GF-D8 (cell line): Measurements from ENCODE around the gene ADGRL3.
"Not testable (repeated sequence)": the region's sequence is repeated elsewhere in the genome, so short reads cannot be mapped to it uniquely, and the experiment has no call there.

Experiments used
- DNase-seq: peaks from one replicate; lab custom pipeline; 2025; lab: John Stamatoyannopoulos, UW

The ADGRL3 gene

DNA sequence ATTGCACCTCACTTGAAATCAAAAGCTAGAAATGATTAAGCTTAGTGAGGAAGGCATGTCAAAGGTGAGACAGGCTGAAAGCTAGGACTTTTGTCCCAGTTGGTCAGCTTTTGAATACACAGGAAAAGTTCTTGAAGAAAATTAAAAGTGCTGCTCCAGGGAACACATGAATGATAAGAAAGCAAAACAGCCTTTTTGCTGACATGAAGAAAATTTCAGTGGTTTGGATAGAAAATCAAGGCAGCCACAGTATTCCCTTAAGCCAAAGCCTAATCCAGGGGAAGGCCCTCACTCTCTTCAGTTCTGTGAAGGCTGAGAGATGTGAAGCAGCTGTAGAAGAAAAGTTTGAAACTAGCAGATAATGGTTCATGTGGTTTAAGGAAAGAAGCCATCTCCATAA is 150.8 kb downstream of the ADGRL3 start:
- DNase-seq, result no peak

DNA sequence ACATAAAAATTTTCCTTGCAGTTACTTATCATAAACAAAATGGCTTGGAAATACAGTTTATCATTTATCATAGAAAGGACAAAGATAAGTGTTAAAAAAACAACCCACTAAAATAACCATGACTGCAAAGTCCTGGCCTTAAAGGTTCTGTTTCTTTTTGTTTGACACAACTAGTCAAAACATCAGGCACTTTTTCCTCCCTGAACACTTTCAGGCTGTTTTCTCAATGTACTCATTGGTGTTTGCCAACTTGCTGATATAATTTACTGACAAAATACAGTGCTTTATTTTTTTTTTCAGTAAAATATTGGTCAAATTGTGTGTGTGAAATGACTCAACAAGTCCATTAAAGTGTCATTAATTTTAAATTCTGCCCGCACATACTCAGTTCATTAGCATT is 156.6 kb downstream of the ADGRL3 start:
- no peak for DNase-seq

DNA sequence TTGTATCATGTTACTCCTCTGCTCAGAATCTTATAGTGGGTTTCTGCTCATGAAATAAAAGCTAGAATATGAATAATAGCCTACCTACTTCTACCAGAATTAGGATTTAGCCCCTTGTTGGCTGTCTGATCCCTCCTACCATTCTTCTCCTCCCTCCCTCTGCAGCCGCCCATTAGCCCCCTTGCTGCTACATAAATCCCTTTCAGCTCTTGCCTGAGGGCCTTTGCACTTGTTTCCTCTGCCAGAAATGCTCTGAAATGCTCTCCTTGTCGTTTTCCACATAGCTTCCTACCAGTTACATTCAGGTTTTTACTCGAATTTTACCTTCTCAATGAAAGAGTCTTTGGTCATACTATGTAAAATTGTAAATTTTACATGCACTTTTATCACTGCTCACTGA is 159.2 kb downstream of the ADGRL3 start:
- no peak for DNase-seq

DNA sequence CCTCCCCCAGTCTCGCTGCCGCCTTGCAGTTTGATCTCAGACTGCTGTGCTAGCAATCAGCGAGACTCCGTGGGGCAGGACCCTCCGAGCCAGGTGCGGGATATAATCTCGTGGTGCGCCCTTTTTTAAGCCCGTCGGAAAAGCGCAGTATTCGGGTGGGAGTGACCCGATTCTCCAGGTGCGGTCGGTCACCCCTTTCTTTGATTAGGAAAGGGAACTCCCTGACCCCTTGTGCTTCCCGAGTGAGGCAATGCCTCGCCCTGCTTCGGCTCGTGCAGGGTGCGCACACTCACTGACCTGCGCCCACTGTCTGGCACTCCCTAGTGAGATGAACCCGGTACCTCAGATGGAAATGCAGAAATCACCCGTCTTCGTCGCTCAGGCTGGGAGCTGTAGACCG is 172.7 kb downstream of the ADGRL3 start:
- not testable (repeated sequence) for DNase-seq

DNA sequence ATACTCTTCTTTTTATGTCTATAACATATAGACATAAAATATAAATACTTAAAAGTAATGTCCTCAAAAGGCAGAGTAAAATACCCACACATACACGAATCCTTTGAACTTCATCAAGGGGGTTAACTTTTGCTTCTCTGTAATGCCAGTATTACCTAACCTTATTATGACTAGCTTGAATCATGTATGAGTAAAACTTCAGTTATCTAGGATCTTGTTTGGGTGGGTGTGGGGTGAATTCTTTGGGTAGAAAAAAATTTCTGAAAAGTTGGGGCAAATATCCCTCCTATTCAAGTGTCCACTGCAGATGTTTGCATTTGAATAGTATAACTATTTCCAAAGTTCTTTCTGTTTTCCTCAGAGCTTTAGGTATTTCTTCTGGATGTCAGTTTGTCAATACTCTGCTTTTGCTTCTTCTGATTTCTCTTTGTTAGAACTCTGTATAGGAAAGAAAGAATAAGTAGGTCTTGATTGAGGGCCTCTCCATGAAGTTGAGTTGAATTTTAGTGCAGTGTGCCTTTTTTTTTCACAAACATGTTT is 173.8 kb downstream of the ADGRL3 start:
- DNase-seq, result no peak

DNA sequence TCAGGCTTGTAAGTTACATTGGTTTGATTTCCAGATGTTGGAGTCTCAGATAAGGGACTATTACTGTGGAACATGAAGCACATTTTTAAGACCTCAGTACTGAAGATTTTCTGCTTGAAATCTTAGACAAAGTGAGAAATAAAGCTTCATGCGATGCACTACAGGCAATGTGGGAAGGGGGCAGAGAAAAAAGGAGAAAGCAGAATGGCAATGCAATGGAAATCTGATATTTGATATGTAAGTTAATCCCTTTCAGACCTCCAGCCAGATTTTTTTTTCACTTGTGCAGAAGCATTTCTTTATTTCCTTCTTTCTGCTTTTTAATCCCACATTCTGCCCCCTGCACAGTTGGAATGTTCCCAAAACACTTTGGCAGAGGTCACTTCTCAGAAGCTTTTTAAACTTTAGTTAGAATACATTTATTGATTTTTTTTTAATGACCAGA is 174.3 kb downstream of the ADGRL3 start:
- no peak for DNase-seq

DNA sequence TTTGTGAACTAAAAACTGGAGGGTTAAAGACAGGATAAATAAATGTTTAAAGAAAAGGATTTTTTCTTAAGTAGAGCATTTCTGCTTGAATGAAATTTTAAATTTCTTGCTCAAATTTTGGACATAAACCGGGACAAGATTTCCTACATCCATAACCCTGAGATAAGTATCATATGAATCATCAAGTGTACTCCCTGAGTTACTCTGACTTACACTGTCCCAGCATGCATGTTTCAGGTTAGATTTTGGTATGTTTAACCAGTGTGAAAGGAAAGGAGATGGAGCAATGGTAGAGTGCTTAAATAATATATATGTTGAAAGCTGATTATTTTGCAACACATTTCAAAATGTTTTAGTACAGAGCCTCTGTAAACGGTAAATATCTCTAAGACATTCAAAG is 175.2 kb downstream of the ADGRL3 start:
- DNase-seq, result no peak

DNA sequence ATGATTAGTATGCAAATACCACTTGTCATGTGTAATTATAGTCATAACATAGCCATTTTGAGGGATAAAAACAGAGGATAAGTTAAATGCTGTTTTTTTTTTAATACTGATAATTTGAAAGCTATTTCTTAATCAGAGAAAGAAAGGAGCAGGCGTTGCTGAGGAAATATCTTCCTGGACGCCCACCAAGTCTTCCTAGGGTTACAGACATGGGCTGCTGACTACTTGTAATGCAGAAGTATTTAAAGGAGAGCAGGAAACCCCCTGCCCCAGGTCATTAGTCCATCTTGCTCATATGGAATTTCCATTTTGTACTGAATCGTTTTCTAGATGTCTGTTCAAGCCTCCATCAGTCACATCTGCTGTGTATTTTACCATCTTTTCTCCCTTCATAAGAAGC is 176.2 kb downstream of the ADGRL3 start:
- DNase-seq, result no peak

DNA sequence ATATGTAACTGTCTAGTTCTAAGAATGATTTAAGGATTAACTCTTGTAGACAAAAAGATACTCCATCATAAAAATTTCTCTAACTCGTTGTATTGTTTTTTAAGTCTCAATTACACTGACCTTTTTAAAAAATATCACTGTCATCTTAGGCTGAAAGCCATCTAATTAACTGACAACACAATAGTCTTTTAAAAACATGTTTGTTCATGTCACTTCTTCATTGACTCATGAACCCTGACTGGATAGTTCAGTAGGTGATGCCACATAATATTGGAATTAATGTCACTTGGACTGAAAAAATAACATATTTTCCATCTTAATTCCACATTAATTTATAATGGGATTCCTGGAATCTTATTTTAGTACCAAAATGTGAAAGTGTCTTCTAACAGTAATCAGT is 179.3 kb downstream of the ADGRL3 start:
- no peak for DNase-seq

DNA sequence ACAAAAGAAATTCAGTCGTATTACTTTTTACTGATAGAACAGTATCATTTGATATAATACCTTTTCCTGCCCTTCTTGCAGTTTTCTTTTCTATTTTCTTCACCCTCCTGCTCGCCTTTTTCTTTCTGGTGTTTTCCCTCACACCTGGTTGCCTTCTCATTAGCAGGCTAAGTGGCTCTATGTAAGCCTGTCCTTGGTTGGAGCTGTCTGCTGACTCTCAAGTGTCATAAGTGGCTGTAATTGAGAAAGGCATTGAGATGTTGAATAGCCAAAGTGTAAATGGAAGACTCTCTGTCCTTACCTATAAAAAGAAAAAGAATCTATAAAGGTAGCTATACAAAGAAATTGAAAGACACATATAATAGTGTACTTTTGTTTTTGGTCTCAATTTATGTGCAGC is 180.7 kb downstream of the ADGRL3 start:
- no peak for DNase-seq

DNA sequence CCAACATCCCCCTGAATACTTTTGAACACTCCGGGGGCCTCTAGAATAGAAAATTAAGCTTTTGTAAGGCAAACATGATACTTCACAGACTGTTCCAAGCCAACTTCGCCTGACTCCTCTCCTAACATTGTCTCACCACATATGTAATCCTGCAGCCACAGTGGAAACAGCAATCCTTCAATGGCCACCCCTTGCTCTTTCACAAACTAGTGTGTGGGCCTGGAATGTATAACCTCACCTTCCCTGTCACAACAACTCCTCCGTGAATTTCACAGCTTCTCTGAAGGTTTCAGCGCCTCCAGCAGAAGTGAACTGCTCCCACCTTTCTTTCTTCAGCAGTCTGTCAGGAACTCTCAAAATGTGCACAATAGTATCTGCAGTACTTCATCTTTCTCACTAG is 185.1 kb downstream of the ADGRL3 start:
- no peak for DNase-seq

DNA sequence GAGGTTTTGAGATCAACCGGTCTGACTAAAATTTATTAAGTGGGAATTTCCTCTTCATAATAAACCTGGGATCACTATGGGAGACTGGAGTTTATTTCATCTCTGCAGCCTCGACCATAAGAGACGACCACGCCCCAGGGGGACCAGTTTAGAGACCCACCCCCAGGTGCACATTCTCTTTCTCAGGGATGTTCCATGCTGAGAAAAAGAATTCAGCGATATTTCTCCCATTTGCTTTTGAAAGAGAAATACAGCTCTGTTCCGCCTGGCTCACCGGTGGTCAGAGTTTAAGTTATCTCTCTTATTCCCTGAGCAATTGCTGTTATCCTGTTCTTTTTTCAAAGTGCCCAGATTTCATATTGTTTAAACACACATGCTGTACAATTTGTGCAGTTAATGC is 187.2 kb downstream of the ADGRL3 start:
- not testable (repeated sequence) for DNase-seq

DNA sequence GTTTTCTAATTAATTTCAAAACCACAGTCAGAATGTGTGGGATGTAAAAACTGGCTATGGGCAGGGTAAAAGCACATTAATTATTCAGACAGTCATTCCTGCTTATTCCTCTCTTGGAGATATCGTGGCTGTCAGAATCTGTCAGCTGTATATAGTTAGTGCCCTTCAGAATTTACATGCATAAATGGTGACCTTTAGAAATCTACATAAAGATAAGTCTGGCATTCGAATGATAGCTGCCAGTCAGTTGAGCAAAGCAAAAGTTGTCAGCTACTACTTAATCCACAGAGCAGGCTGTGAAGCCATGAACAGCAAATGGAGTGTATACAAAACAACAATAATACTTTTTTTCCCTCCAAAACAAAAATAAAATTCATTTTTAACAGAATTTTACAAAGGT is 189.5 kb downstream of the ADGRL3 start:
- no peak for DNase-seq

DNA sequence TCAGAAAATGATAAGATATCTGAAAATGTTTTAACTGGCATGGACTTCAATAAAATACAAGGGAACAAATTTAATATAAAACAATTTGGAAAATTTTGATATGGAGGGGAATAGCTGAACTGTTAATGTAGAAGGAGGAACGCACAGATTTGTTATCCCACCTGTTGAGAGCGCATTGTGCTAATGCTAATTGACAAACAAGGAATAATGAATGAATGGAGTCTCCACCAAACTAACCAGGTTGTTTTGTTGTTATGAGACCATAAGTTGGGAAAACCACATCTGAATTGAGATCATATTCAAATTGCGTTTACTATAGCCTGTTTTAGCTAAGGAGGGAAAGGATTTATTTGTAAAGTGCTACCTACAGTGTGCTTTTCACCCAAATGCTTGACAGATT is 195.6 kb downstream of the ADGRL3 start:
- no peak for DNase-seq

DNA sequence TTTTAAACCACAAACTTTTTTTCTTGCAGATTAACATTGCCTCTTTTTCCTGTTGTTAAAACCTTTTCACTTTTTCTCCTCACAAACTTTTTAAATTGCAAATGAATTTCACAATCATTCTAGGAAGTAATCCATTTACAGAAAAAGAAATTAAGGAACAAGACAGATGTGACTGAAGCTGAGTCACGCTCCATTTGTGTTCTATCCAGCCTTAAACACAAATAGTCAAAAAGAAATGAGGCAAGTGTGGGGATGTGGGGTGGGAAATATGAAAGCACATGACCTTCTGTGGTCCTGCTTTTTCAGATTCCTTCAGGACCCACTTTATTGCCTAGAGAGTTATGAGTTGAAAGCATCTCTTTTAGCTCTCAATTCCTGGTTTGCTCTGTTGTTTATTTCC is 197.0 kb downstream of the ADGRL3 start:
- DNase-seq, result no peak

DNA sequence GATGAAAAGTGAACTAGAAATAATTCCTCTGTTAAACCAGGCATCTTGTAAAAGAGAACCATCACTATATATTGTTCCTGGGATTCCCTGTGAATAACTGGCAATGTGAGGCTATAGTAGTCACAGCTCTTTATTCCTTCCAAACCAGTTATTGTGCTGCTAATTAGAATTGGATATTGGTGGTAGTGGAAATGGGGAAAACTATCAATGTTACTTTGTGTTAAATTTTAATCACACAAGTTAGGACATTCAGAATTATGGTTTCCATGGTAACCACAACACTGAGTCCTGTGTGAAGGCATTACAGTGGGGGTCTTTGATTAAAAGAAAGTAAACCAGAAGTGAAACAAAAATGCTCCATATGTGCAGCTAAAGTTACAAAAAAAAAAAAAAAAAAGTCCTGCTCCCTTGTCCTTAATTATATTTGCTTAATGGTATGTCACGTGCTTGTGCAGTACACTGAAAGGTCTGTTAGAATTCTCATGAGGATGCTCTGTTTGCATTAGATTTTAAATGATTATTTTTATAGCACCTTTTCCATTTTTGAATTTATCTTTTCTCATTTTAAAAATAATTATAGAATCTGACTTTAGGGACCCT is 200.4 kb downstream of the ADGRL3 start:
- DNase-seq, result no peak

DNA sequence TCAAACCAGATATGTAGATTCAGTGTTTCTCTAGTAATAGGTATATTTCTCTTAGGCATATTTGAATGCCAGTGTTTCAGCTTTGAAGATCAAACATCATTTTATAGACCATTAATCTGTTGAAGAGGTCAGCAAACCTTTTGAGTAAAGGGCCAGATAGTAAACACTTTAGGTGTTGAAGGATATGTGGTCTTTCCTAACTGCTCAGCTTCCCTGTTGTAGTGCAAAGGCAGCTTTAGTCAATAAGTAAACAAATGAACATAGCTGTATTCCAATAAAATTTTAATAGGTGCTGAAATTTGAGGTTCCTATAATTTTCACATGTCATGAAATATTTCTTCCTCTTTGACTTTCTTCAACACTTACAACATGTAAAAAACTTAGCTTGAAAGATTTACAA is 201.6 kb downstream of the ADGRL3 start:
- no peak for DNase-seq

DNA sequence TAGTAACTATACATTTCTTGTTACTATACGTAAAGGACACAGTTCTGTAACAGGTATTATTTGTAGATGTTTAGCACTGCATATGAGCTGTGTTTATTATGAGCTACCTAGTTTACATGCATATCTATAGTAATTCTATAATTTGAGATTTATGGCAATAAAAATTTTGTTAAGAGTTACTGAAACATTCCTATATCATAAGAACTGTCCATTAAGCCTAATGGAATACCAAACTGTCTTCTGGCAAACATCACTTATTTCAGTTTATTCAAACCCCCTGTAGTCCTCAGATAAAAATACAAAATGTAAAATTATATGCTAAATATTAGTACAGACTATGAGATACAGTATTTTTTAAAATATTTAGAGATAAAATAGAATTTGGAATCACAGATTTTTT is 205.2 kb downstream of the ADGRL3 start:
- DNase-seq, result no peak

DNA sequence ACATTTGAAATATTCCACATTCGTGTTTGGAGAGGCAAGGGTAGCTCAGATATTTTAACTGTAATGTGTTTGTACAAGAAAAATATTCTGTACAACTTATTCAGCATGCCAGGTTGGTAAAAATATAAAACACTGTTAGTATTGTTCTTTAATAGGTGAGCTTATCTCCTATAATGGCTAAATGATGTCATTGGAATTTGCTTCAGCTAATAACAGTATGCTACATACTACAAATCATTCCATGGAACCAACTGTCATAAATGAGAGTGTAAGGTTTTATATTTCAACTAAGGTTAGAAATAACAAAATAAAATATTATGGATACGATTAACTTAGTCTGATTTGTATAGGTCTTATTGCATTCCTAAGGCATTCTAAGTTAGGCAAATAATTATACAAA is 206.6 kb downstream of the ADGRL3 start:
- DNase-seq, result no peak

DNA sequence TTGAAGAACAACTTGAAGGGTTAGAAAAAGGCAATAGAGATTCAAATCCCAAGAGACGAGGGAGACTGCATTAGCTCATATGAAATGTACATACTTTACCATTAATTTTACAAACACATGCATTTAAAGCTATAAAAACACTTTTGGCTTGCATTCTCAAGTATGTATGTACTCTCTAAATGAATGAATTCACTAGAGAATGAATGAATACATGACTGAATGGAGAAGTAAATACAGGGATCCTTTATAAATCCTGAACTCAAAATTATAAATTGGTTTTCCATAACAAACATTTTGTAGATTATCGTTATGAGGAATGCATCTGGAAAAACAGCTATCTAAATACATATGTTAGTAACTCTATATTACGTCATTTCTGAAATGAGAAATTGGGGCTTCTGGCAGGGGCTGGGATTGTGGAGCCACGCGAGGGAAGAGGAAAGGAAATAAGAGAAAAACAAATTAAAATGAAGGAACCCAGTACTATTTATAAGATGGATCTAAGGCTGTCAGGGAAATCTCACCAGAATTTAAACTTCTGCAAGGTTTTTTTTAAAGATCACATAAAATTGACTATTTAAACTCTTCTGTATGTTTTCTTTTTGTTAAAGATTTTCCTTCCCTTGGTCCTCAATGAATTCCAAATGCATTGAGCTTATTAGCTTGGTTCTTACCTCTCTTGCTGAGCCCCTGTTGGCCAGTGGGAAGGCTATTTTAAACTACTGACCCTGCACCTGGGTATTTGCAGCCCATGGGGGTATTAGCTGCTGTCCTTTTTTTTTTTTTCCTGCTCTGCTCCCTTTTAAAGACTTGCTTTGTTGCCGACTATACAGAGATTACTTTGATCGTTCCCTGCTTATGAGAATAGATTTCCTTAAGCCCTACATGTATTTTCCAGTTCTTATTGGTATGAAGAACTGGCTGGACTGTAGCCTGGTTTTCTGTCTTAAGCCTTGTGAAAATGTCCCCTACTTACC is 207.8 kb downstream of the ADGRL3 start:
- DNase-seq, result no peak

DNA sequence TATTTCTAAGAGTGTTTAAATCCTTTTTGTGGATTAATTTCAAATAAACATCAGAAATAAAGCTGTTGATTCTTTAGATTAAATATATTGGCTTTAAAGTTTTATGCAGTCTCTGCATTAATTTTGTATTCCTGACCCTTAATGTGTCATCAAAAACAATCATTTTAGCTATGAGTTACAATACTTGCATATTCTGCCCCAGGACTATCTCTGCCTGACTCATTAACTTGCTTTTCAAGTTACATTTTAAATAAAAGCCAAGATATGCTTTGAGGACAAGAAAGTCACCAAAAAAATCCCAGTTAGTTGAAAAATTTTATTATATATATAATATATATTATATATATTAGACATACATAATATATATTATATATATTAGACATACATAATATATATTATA is 208.7 kb downstream of the ADGRL3 start:
- no peak for DNase-seq

DNA sequence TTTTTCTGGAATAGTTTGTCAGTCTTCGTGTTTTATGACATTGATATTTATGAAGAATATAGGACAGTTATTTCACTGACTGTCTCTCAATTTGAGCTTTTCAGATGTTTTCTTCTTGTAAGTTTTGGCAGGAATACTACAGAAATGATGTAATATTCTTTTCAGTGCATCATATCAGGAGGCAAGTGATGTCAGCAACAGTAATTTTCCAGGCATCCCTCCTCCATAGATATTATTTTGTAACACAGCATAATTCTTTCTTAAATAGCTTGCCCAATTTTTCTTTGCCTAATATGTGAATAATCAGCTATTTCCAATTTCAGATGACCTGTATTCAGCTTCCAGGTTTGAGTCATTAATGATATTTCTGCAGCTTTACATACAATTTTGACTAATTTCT is 211.1 kb downstream of the ADGRL3 start:
- no peak for DNase-seq

DNA sequence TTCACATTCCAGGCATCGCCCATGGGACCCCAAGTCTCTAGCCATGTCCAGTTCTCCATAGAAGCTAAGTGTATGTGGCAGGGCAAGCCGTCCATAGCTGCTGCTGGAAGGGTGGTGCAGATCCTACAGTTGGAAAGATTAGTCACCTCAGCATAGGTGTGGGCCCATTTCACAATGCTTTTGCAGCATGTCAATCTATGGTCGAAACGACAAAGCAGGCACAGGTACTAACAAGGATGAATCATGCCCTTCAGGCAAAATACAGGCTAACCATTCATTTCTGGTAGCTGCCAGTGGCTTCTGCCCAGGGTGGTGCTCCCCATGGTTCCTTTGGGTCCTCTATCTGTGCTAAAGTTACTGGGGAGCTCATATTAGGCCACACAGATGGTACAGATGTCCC is 225.2 kb downstream of the ADGRL3 start:
- DNase-seq, result no peak
